ENCODE measurements around the gene GPRC5C. TPM values are rescaled to one million over a fixed set of nuclear protein-coding genes. Genes with fewer than 3 reads are reported as not detected.
A peak's percentile ranks its signal among the peaks of the same experiment; 100 is the strongest.

Gene GPRC5C
- total and polyA plus RNA-seq, 9 of the 15 experiments (the other 6 are each of a cell fraction or from before 2014, with no cell fraction given) = 0.28 to 9.0 (median 4.1) TPM

GRCh38 chr17:74392848-74393247 lies 39.0 kb upstream of the GPRC5C start (continued):
- TF ChIP-seq EP300 (IDR thresholded peaks at IDR 0.05; ENCODE audit: low read length) (no peak), ZNF512 (tag; IDR thresholded peaks at IDR 0.05) (no peak), RNF2 (IDR thresholded peaks at IDR 0.05) (no peak), USF2 (CRISPR knock-in tag; IDR thresholded peaks at IDR 0.05) (peak; percentile 91), RBM14 (IDR thresholded peaks at IDR 0.05; ENCODE audit: borderline replicate concordance, insufficient read depth, low read depth, low read length) (no peak), SMARCA5 (IDR thresholded peaks at IDR 0.05) (no peak), SPI1 (IDR thresholded peaks at IDR 0.05; ENCODE audit: borderline replicate concordance, low read depth, low read length) (no peak), HDAC6 (IDR thresholded peaks at IDR 0.05; ENCODE audit: low read depth, low read length) (no peak), HMG20B (CRISPR knock-in tag; IDR thresholded peaks at IDR 0.05) (no peak), ZNF12 (CRISPR knock-in tag; IDR thresholded peaks at IDR 0.05) (no peak), MTA3 (IDR thresholded peaks at IDR 0.05; ENCODE audit: borderline replicate concordance) (no peak), NFYB (IDR thresholded peaks at IDR 0.05; ENCODE audit: extremely low read depth, insufficient read length) (peak; percentile 61), ZEB2 (IDR thresholded peaks at IDR 0.05) (no peak), RBM22 (IDR thresholded peaks at IDR 0.05; ENCODE audit: low read depth, low read length, poor library complexity, severe bottlenecking) (no peak), CBFA2T2 (conservative IDR thresholded peaks at IDR 0.05) (peak; percentile 37; the same call in 1 of the 2 replicates), SIX5 (IDR thresholded peaks at IDR 0.05; ENCODE audit: borderline replicate concordance in 1 of 2, insufficient read depth in 1 of 2, low read depth in 1 of 2, low read length in 2 of 2) (peak; percentile 56 to 64; a peak in 3 of 4 replicates), ZNF668 (CRISPR knock-in tag; IDR thresholded peaks at IDR 0.05) (no peak), TAF9B (IDR thresholded peaks at IDR 0.05; ENCODE audit: partially characterized antibody) (no peak), HOXB6 (CRISPR knock-in tag; IDR thresholded peaks at IDR 0.05; ENCODE audit: borderline replicate concordance) (no peak)
- TF ChIP-seq, protein P1, sequence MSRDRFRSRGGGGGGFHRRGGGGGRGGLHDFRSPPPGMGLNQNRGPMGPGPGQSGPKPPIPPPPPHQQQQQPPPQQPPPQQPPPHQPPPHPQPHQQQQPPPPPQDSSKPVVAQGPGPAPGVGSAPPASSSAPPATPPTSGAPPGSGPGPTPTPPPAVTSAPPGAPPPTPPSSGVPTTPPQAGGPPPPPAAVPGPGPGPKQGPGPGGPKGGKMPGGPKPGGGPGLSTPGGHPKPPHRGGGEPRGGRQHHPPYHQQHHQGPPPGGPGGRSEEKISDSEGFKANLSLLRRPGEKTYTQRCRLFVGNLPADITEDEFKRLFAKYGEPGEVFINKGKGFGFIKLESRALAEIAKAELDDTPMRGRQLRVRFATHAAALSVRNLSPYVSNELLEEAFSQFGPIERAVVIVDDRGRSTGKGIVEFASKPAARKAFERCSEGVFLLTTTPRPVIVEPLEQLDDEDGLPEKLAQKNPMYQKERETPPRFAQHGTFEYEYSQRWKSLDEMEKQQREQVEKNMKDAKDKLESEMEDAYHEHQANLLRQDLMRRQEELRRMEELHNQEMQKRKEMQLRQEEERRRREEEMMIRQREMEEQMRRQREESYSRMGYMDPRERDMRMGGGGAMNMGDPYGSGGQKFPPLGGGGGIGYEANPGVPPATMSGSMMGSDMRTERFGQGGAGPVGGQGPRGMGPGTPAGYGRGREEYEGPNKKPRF (IDR thresholded peaks at IDR 0.05; ENCODE audit: low read depth, low read length) = no peak
- TF ChIP-seq, protein P2, sequence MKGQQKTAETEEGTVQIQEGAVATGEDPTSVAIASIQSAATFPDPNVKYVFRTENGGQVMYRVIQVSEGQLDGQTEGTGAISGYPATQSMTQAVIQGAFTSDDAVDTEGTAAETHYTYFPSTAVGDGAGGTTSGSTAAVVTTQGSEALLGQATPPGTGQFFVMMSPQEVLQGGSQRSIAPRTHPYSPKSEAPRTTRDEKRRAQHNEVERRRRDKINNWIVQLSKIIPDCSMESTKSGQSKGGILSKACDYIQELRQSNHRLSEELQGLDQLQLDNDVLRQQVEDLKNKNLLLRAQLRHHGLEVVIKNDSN (CRISPR knock-in tag; IDR thresholded peaks at IDR 0.05) = peak; percentile 92
